ENCODE results near the gene DNAH6. TPM values are rescaled to one million over a fixed set of nuclear protein-coding genes. Genes with fewer than 3 reads are reported as not detected.

The DNAH6 gene
- total RNA-seq, 1 donor from 2014 or later = not detected

GRCh38 chr2:84713441-84713840 is 197.1 kb downstream of the DNAH6 start:
- no peaks in the 10 kb centered on the region for H3K9me3 Mint-ChIP-seq (ENCODE audit: unreplicated experiment)
- no peak overlapping the region for H3K4me3 Mint-ChIP-seq (ENCODE audit: unreplicated experiment)
- H3K4me1 Mint-ChIP-seq (ENCODE audit: unreplicated experiment) = no peaks in the 10 kb centered on the region
- no peaks in the 10 kb centered on the region for H3K36me3 Mint-ChIP-seq (ENCODE audit: unreplicated experiment)
- peaks cover 16% of the 10 kb centered on the region for H3K27me3 Mint-ChIP-seq (ENCODE audit: unreplicated experiment)
- no peak overlapping the region for H3K27ac Mint-ChIP-seq (ENCODE audit: unreplicated experiment)
- no peak for TF ChIP-seq CTCF (IDR thresholded peaks at IDR 0.05)
- DNase-seq (ENCODE audit: extremely low spot score, unreplicated experiment) = no peak

GRCh38 chr2:84716564-84716963 is 200.3 kb downstream of the DNAH6 start:
- Mint-ChIP-seq H3K36me3 (ENCODE audit: unreplicated experiment) (no peaks in the 10 kb centered on the region), H3K27ac (ENCODE audit: unreplicated experiment) (no peak overlapping the region), H3K4me1 (ENCODE audit: unreplicated experiment) (no peaks in the 10 kb centered on the region), H3K9me3 (ENCODE audit: unreplicated experiment) (no peaks in the 10 kb centered on the region), H3K4me3 (ENCODE audit: unreplicated experiment) (no peak overlapping the region), H3K27me3 (ENCODE audit: unreplicated experiment) (peaks cover 12% of the 10 kb centered on the region)
- no peak for TF ChIP-seq CTCF (IDR thresholded peaks at IDR 0.05)
- no peak for DNase-seq (ENCODE audit: extremely low spot score, unreplicated experiment)

- no peaks in the 10 kb centered on the region for H3K9me3 Mint-ChIP-seq (ENCODE audit: unreplicated experiment)
- DNase-seq (ENCODE audit: extremely low spot score, unreplicated experiment) = no peak
- peaks cover 12% of the 10 kb centered on the region for H3K27me3 Mint-ChIP-seq (ENCODE audit: unreplicated experiment)
- no peak for TF ChIP-seq CTCF (IDR thresholded peaks at IDR 0.05)
- H3K27ac Mint-ChIP-seq (ENCODE audit: unreplicated experiment) = no peak overlapping the region
- H3K4me3 Mint-ChIP-seq (ENCODE audit: unreplicated experiment) = no peak overlapping the region
- no peaks in the 10 kb centered on the region for H3K36me3 Mint-ChIP-seq (ENCODE audit: unreplicated experiment)
- H3K4me1 Mint-ChIP-seq (ENCODE audit: unreplicated experiment) = no peaks in the 10 kb centered on the region
Observed at GRCh38 chr2:84717302-84717701, 201.0 kb downstream of the DNAH6 start.

- peaks cover 12% of the 10 kb centered on the region for H3K27me3 Mint-ChIP-seq (ENCODE audit: unreplicated experiment)
- no peaks in the 10 kb centered on the region for H3K36me3 Mint-ChIP-seq (ENCODE audit: unreplicated experiment)
- TF ChIP-seq CTCF (IDR thresholded peaks at IDR 0.05) = no peak
- no peak for DNase-seq (ENCODE audit: extremely low spot score, unreplicated experiment)
- H3K4me1 Mint-ChIP-seq (ENCODE audit: unreplicated experiment) = no peaks in the 10 kb centered on the region
- no peak overlapping the region for H3K27ac Mint-ChIP-seq (ENCODE audit: unreplicated experiment)
- no peaks in the 10 kb centered on the region for H3K9me3 Mint-ChIP-seq (ENCODE audit: unreplicated experiment)
- no peak overlapping the region for H3K4me3 Mint-ChIP-seq (ENCODE audit: unreplicated experiment)
Observed at GRCh38 chr2:84719434-84719833, 203.1 kb downstream of the DNAH6 start.

- H3K4me1 Mint-ChIP-seq (ENCODE audit: unreplicated experiment) = no peaks in the 10 kb centered on the region
- no peak overlapping the region for H3K27ac Mint-ChIP-seq (ENCODE audit: unreplicated experiment)
- no peak for DNase-seq (ENCODE audit: extremely low spot score, unreplicated experiment)
- TF ChIP-seq CTCF (IDR thresholded peaks at IDR 0.05) = no peak
- no peaks in the 10 kb centered on the region for H3K36me3 Mint-ChIP-seq (ENCODE audit: unreplicated experiment)
- H3K9me3 Mint-ChIP-seq (ENCODE audit: unreplicated experiment) = no peaks in the 10 kb centered on the region
- no peak overlapping the region for H3K4me3 Mint-ChIP-seq (ENCODE audit: unreplicated experiment)
- peaks cover 10% of the 10 kb centered on the region for H3K27me3 Mint-ChIP-seq (ENCODE audit: unreplicated experiment)
Observed at GRCh38 chr2:84723831-84724230, 207.5 kb downstream of the DNAH6 start.
